ENCODE data around the gene SPRED1. TPM values are rescaled to one million over a fixed set of nuclear protein-coding genes. Genes with fewer than 3 reads are reported as not detected.

The SPRED1 gene
- total and polyA plus RNA-seq, 10 of the 15 experiments (the other 5 are each of a cell fraction or from before 2014, with no cell fraction given), result 0.08 to 2.6 (median 0.22) TPM

DNA sequence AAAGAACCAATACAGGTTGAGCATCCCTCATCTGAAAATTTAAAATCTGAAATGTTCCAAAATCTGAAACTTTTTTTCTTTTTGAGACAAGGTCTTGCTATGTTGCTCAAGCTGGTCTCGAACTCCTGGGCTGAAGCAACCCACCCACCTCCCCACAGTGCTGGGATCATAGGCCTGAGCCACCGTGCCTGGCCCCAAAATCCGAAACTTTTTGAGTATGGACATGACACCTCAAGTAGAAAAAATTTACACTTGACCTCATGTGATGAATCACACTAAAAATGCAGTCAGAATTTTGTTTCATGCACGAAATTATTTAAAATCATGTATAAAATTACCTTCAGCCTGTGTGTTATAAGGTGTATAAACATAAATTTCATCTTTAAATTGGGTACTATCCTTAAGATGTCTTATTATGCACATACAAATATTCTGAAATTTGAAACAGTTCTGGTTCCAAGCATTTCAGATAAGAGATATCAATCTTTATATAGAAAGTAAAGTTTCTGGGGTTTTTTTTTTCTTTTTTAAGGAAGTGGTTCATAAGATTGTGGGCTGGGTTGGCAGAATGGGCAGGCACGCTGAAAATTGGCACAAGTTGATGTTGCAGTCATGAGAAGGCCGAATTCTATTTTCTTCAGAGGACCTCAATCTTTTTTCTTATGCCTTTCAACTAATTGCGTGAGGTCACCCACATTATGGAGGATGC lies 72.5 kb downstream of the SPRED1 start (continued):
- no peak for TF ChIP-seq BCLAF1 (IDR thresholded peaks at IDR 0.05)

DNA sequence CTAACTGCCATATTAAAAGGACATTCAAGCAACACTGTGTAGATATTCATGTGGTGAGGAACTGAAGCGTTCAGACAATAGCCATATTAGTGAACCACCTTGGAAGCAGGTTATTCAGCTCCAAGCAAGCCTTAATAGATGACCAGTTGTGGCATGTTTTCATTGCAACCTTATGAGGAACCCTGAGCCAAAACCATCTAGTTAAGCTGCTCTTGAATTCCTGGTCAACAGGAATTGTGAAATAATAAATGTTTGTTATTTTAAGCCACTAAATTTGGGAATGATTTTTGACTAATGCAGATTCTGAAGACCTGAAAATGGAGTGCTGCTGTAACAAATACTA lies 73.0 kb downstream of the SPRED1 start:
- ChIA-PET SMC1A (ENCODE audit: uncharacterized antibody, unreplicated experiment) (interaction anchor here (1.1 kb wide), 1 partner anchor 240 kb away, joined by 3 read pairs; no protein-coding TSS in a partner anchor), CTCF (no interaction called here), POLR2A (no interaction called here), RAD21 (ENCODE audit: unreplicated experiment) (no interaction called here)
- Histone ChIP-seq H2AFZ (ENCODE audit: control insufficient read depth, low read depth, low read length) (no peak overlapping the region), H3K4me1 (ENCODE audit: control insufficient read depth, insufficient read depth, low read length) (no peaks in the 10 kb centered on the region), H3K27me3 (replicated peaks in 1 of 2; ENCODE audit: control insufficient read depth in 2 of 2, insufficient read depth in 2 of 2, low read length in 1 of 2) (no peaks in the 10 kb centered on the region), H3K4me2 (ENCODE audit: control insufficient read depth, insufficient read depth) (no peak overlapping the region), H3K9me3 (replicated peaks; ENCODE audit: control insufficient read depth, insufficient read depth, low read length) (no peaks in the 10 kb centered on the region), H3K27ac (ENCODE audit: control insufficient read depth, insufficient read depth) (no peak overlapping the region), H3K36me3 (ENCODE audit: control insufficient read depth in 2 of 2, insufficient read depth in 2 of 2, low read length in 1 of 2) (no peaks in the 10 kb centered on the region), H4K20me1 (ENCODE audit: control insufficient read depth, insufficient read depth) (no peaks in the 10 kb centered on the region), H3K9ac (ENCODE audit: control insufficient read depth, insufficient read depth, low read length) (no peak overlapping the region), H3K4me3 (no peak overlapping the region), H3K79me2 (ENCODE audit: control insufficient read depth, insufficient read depth, low read length) (no peaks in the 10 kb centered on the region)
- no TSS peak for BruUV-seq (replicated peaks)
- in situ Hi-C loops (cut with MboI) (no loop called here), intact Hi-C loops (cut with micrococcal nuclease; ENCODE audit: unreplicated experiment) (no loop called here)
- ATAC-seq, result no peak
- WGBS (ENCODE audit: insufficient coverage, insufficient replicate concordance, low lambda C conversion rate, missing lambda C conversion rate), result 0% methylated on average over 1 of the region's 1 CpG
- no peak for DNase-seq (ENCODE audit: low read depth, low spot score)
- FAIRE-seq, result no peak
- TF ChIP-seq RAD51 (IDR thresholded peaks at IDR 0.05), result no peak
- TF ChIP-seq PAX5 (IDR thresholded peaks at IDR 0.05; ENCODE audit: borderline replicate concordance, low read depth, low read length), result no peak
- no peak for TF ChIP-seq YY1 (IDR thresholded peaks at IDR 0.05; ENCODE audit: low read depth, low read length)
- TF ChIP-seq RUNX3 (IDR thresholded peaks at IDR 0.05; ENCODE audit: low read length), result no peak
- TF ChIP-seq RELB (IDR thresholded peaks at IDR 0.05; ENCODE audit: low read depth), result no peak
- TF ChIP-seq, protein P1, sequence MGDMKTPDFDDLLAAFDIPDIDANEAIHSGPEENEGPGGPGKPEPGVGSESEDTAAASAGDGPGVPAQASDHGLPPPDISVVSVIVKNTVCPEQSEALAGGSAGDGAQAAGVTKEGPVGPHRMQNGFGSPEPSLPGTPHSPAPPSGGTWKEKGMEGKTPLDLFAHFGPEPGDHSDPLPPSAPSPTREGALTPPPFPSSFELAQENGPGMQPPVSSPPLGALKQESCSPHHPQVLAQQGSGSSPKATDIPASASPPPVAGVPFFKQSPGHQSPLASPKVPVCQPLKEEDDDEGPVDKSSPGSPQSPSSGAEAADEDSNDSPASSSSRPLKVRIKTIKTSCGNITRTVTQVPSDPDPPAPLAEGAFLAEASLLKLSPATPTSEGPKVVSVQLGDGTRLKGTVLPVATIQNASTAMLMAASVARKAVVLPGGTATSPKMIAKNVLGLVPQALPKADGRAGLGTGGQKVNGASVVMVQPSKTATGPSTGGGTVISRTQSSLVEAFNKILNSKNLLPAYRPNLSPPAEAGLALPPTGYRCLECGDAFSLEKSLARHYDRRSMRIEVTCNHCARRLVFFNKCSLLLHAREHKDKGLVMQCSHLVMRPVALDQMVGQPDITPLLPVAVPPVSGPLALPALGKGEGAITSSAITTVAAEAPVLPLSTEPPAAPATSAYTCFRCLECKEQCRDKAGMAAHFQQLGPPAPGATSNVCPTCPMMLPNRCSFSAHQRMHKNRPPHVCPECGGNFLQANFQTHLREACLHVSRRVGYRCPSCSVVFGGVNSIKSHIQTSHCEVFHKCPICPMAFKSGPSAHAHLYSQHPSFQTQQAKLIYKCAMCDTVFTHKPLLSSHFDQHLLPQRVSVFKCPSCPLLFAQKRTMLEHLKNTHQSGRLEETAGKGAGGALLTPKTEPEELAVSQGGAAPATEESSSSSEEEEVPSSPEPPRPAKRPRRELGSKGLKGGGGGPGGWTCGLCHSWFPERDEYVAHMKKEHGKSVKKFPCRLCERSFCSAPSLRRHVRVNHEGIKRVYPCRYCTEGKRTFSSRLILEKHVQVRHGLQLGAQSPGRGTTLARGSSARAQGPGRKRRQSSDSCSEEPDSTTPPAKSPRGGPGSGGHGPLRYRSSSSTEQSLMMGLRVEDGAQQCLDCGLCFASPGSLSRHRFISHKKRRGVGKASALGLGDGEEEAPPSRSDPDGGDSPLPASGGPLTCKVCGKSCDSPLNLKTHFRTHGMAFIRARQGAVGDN (IDR thresholded peaks at IDR 0.05), result no peak
- TF ChIP-seq ZNF274 (IDR thresholded peaks at IDR 0.05; ENCODE audit: insufficient read depth, insufficient read length), result no peak
- TF ChIP-seq, protein P2, sequence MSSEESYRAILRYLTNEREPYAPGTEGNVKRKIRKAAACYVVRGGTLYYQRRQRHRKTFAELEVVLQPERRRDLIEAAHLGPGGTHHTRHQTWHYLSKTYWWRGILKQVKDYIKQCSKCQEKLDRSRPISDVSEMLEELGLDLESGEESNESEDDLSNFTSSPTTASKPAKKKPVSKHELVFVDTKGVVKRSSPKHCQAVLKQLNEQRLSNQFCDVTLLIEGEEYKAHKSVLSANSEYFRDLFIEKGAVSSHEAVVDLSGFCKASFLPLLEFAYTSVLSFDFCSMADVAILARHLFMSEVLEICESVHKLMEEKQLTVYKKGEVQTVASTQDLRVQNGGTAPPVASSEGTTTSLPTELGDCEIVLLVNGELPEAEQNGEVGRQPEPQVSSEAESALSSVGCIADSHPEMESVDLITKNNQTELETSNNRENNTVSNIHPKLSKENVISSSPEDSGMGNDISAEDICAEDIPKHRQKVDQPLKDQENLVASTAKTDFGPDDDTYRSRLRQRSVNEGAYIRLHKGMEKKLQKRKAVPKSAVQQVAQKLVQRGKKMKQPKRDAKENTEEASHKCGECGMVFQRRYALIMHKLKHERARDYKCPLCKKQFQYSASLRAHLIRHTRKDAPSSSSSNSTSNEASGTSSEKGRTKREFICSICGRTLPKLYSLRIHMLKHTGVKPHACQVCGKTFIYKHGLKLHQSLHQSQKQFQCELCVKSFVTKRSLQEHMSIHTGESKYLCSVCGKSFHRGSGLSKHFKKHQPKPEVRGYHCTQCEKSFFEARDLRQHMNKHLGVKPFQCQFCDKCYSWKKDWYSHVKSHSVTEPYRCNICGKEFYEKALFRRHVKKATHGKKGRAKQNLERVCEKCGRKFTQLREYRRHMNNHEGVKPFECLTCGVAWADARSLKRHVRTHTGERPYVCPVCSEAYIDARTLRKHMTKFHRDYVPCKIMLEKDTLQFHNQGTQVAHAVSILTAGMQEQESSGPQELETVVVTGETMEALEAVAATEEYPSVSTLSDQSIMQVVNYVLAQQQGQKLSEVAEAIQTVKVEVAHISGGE (CRISPR knock-in tag; IDR thresholded peaks at IDR 0.05), result no peak
- no peak for TF ChIP-seq STAT3 (IDR thresholded peaks at IDR 0.05; ENCODE audit: low read depth, low read length)
